ENCODE measurements around the gene CDH4. TPM values are rescaled to one million over a fixed set of nuclear protein-coding genes. Genes with fewer than 3 reads are reported as not detected.

CDH4 gene
- total and polyA plus RNA-seq, 2 of the 8 experiments (the other 6 are each of a cell fraction or from before 2014, with no cell fraction given), result 4.3 to 7.9 TPM

GRCh38 chr20:61571221-61571620, 319.2 kb downstream of the CDH4 start:
- Histone ChIP-seq H2BK120ac (replicated peaks; ENCODE audit: low read depth, low read length) (no peak overlapping the region), H3K9me3 (ENCODE audit: insufficient read depth in 2 of 2, low read depth in 1 of 2, low read length in 1 of 2) (no peaks in the 10 kb centered on the region; a peak in 1 of 4 replicates), H3K79me1 (ENCODE audit: low read depth, low read length) (no peaks in the 10 kb centered on the region), H3K27ac (ENCODE audit: low read depth, low read length) (no peak overlapping the region), H3K23ac (ENCODE audit: insufficient read length) (no peak overlapping the region), H2BK15ac (ENCODE audit: low read length) (peak overlapping the region; percentile 77; the same call in 1 of the 2 replicates), H3K4ac (replicated peaks; ENCODE audit: insufficient read length, low read depth, low read length) (no peak overlapping the region), H3K36me3 (ENCODE audit: control insufficient read depth in 2 of 4, insufficient read depth in 4 of 4, low read length in 3 of 4) (no peaks in the 10 kb centered on the region), H3K4me3 (ENCODE audit: extremely low read depth in 1 of 4, insufficient read depth in 2 of 4, low read depth in 3 of 4, low read length in 4 of 4) (no peak overlapping the region), H3K9ac (replicated peaks in 1 of 4; ENCODE audit: extremely low read depth in 1 of 4, low read depth in 3 of 4, low read length in 3 of 4) (no peak overlapping the region), H4K91ac (replicated peaks; ENCODE audit: insufficient read length, low read length) (no peak overlapping the region), H2BK20ac (ENCODE audit: low read length) (no peak overlapping the region), H3K4me2 (ENCODE audit: insufficient read depth in 1 of 2, low read depth in 2 of 2, low read length in 2 of 2) (no peak overlapping the region), H3K14ac (ENCODE audit: insufficient read length) (no peak overlapping the region), H4K8ac (ENCODE audit: extremely low read depth, insufficient read depth, low read length) (no peak overlapping the region), H3K79me2 (ENCODE audit: control insufficient read depth in 1 of 2, insufficient read depth in 2 of 2, low read length in 2 of 2) (no peaks in the 10 kb centered on the region), H2AFZ (ENCODE audit: low read length) (no peak overlapping the region), H4K20me1 (replicated peaks in 1 of 2; ENCODE audit: control insufficient read depth in 1 of 2, insufficient read depth in 2 of 2, low read length in 2 of 2) (no peaks in the 10 kb centered on the region), H2BK12ac (ENCODE audit: low read depth, low read length) (no peak overlapping the region; the same call in 1 of the 2 replicates), H3K27me3 (replicated peaks in 1 of 4; ENCODE audit: control insufficient read depth in 3 of 4, extremely low read depth in 1 of 4, insufficient read depth in 3 of 4, low read length in 3 of 4) (peaks cover 0 to 2% (median 0%) of the 10 kb centered on the region in 4 experiments; a peak in 2 of 7 replicates), H3K23me2 (ENCODE audit: low read depth, low read length) (peaks cover 6% of the 10 kb centered on the region; the same call in 1 of the 2 replicates), H3K56ac (replicated peaks; ENCODE audit: insufficient read length, low read depth, low read length) (no peak overlapping the region), H3K4me1 (replicated peaks in 1 of 4; ENCODE audit: control insufficient read depth in 3 of 4, insufficient read depth in 4 of 4, low read length in 3 of 4) (peaks cover 0 to 14% (median 7%) of the 10 kb centered on the region in 4 experiments; a peak in 5 of 7 replicates), H2AK5ac (ENCODE audit: low read depth, low read length) (peak overlapping the region; percentile 56; the same call in 1 of the 2 replicates), H3K18ac (ENCODE audit: extremely low read depth, low read length) (no peak overlapping the region), H2BK5ac (ENCODE audit: low read depth, low read length) (no peak overlapping the region), H4K5ac (ENCODE audit: insufficient read length, low read depth, low read length) (no peak overlapping the region)
- ChIA-PET POLR2A (ENCODE audit: partially characterized antibody) (interaction anchor here (1.5 kb wide), 1 partner anchor 134 kb away, joined by 3 read pairs; no protein-coding TSS in a partner anchor), CTCF (ENCODE audit: partially characterized antibody) (interaction anchor here (1.0 kb wide), 1 partner anchor 325 kb away, joined by 3 read pairs; no protein-coding TSS in a partner anchor)
- no peak for FAIRE-seq
- WGBS, 2 experiments (ENCODE audit: extremely low coverage in 1 of 2, insufficient coverage in 1 of 2, insufficient read length in 1 of 2, insufficient replicate concordance in 2 of 2, low coverage in 1 of 2, low lambda C conversion rate in 2 of 2, missing lambda C conversion rate in 1 of 2), result 93% methylated on average over 9 of the region's 9 CpGs; no CpG with 5 or more reads in 1 of the 2 experiments
- no peak for DNase-seq (ENCODE audit: low read depth in 1 of 2, low spot score in 2 of 2)
- TF ChIP-seq RFX5 (IDR thresholded peaks at IDR 0.05; ENCODE audit: borderline replicate concordance, low read depth, low read length), result no peak

Measured in H1 (cell line).